SK-N-SH treated with all-trans-retinoic acid at 6 μM for 48 hours (cell line): ENCODE data around the gene MYL3.

Experiments
- CSDC2 ChIP-seq: fragments of 250-450 bp; sonication (Bioruptor Pico); IDR thresholded peaks from 2 replicates; pipeline ENCODE4 v1.5.0; 2020; ENCODE audit warnings: mild to moderate bottlenecking, moderate library complexity
- GLIS3 ChIP-seq: fragments of 250-450 bp; sonication (Bioruptor Pico); IDR thresholded peaks from 2 replicates; pipeline ENCODE4 v1.5.0; 2020; ENCODE audit warnings: mild to moderate bottlenecking, moderate library complexity
- ISL1 ChIP-seq: fragments of 250-450 bp; sonication (Bioruptor Pico); IDR thresholded peaks from 2 replicates; pipeline ENCODE4 v2.1.2; 2022; ENCODE audit warnings: mild to moderate bottlenecking, moderate library complexity
- RARB ChIP-seq: fragments of 250-450 bp; sonication (Bioruptor Pico); IDR thresholded peaks from 2 replicates; pipeline ENCODE4 v1.8.0; 2021; ENCODE audit warnings: mild to moderate bottlenecking, moderate library complexity
- TCF4 ChIP-seq: fragments of 250-450 bp; sonication (Bioruptor Pico); IDR thresholded peaks from 2 replicates; pipeline ENCODE4 v1.8.0; 2021; ENCODE audit warnings: mild to moderate bottlenecking, moderate library complexity, borderline replicate concordance
- ZFP3 ChIP-seq: fragments of 250-450 bp; sonication (Bioruptor Pico); IDR thresholded peaks from 2 replicates; pipeline ENCODE4 v1.5.0; 2020; ENCODE audit warnings: mild to moderate bottlenecking, moderate library complexity
- ZFP30 ChIP-seq: fragments of 450-650 bp; formaldehyde crosslinking; IDR thresholded peaks from 2 replicates; pipeline ENCODE4 v1.5.0; 2022; ENCODE audit warnings: mild to moderate bottlenecking, moderate library complexity
- ZNF565 ChIP-seq: fragments of 450-650 bp; formaldehyde crosslinking; conservative IDR thresholded peaks from 2 replicates; pipeline ENCODE4 v1.5.0; 2020; ENCODE audit warnings: low read depth, mild to moderate bottlenecking, moderate library complexity
- ZNF70 ChIP-seq: fragments of 450-650 bp; formaldehyde crosslinking; IDR thresholded peaks from 2 replicates; pipeline ENCODE4 v1.5.0; 2020; ENCODE audit warnings: mild to moderate bottlenecking, moderate library complexity
- TF ChIP-seq, protein P1 (sequence below): fragments of 250-450 bp; sonication (Bioruptor Pico); IDR thresholded peaks from 2 replicates; pipeline ENCODE4 v1.8.0; 2020; ENCODE audit warnings: mild to moderate bottlenecking, moderate library complexity, borderline replicate concordance
- TF ChIP-seq, protein P2 (sequence below): fragments of 250-450 bp; sonication (Bioruptor Pico); IDR thresholded peaks from 2 replicates; pipeline ENCODE4 v1.8.0; 2021; ENCODE audit warnings: low read depth, mild to moderate bottlenecking, moderate library complexity, borderline replicate concordance

DNA sequence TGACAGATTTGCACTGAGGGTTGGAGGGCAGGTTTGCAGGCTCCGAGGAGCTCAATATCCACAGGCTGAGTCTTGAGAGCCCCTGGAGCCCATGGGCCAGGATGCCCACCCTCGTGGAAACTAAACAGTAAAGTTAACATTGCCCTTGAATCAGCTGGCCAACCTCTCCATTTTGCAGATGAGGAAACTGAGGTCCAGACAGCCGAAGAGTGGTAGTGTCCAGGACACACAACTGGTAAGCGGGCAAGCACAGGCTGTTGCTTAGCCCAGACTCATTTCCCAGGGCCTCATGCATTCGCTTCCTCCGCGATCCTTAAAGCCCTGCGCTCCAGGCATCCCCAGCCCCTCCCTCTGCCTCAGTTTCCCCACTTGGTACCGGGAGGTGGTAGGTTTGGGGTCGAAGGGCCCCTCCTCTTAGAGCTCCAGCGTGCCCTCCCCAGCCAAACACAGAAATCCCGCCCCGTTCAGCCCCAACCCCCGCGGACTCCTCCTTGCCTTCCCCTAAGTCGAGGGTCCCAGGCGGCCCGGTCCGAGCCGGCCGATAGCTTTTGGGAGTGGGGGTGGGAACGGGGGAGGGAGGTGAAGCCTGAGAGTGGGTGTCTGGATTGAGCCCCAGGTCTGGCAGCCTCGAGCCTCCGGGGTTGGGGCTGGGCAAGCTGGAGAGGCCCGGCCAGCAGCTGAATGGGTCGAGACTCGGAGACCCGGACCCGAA, 17.8 kb upstream of the MYL3 start:
- no peak for TF ChIP-seq TCF4 (CRISPR knock-in tag)
- TF ChIP-seq ZNF565 (CRISPR knock-in tag): no peak
- no peak for TF ChIP-seq ZFP3 (CRISPR knock-in tag)
- no peak for TF ChIP-seq CSDC2 (CRISPR knock-in tag)
- no peak for TF ChIP-seq ZFP30 (CRISPR knock-in tag)
- TF ChIP-seq RARB (CRISPR knock-in tag): no peak
- TF ChIP-seq ZNF70: no peak
- no peak for TF ChIP-seq GLIS3 (CRISPR knock-in tag)
- TF ChIP-seq, protein P1, sequence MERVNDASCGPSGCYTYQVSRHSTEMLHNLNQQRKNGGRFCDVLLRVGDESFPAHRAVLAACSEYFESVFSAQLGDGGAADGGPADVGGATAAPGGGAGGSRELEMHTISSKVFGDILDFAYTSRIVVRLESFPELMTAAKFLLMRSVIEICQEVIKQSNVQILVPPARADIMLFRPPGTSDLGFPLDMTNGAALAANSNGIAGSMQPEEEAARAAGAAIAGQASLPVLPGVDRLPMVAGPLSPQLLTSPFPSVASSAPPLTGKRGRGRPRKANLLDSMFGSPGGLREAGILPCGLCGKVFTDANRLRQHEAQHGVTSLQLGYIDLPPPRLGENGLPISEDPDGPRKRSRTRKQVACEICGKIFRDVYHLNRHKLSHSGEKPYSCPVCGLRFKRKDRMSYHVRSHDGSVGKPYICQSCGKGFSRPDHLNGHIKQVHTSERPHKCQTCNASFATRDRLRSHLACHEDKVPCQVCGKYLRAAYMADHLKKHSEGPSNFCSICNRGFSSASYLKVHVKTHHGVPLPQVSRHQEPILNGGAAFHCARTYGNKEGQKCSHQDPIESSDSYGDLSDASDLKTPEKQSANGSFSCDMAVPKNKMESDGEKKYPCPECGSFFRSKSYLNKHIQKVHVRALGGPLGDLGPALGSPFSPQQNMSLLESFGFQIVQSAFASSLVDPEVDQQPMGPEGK (CRISPR knock-in tag): no peak
- TF ChIP-seq, protein P2, sequence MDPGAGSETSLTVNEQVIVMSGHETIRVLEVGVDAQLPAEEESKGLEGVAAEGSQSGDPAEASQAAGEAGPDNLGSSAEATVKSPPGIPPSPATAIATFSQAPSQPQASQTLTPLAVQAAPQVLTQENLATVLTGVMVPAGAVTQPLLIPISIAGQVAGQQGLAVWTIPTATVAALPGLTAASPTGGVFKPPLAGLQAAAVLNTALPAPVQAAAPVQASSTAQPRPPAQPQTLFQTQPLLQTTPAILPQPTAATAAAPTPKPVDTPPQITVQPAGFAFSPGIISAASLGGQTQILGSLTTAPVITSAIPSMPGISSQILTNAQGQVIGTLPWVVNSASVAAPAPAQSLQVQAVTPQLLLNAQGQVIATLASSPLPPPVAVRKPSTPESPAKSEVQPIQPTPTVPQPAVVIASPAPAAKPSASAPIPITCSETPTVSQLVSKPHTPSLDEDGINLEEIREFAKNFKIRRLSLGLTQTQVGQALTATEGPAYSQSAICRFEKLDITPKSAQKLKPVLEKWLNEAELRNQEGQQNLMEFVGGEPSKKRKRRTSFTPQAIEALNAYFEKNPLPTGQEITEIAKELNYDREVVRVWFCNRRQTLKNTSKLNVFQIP (CRISPR knock-in tag): no peak
- TF ChIP-seq ISL1 (CRISPR knock-in tag): no peak
